Vagina (tissue), 2 donors: ENCODE data around the gene CAPN12. TPM values are rescaled to one million over a fixed set of nuclear protein-coding genes. Genes with fewer than 3 reads are reported as not detected.

Source experiments
- DNase-seq, 2 donors: peaks; one replicate each; pipeline ENCODE4 v3.0.0-alpha.2; 2017; ENCODE audit errors: extremely low spot score in 2 of 2
- H3K27ac ChIP-seq: fragments of 200-600 bp; sonication (generic); one replicate; pipeline ENCODE4 v1.5.1; 2019
- H3K27me3 ChIP-seq: fragments of 200-600 bp; sonication (generic); one replicate; pipeline ENCODE4 v1.5.1; 2019
- H3K36me3 ChIP-seq, 2 donors: fragments of 200-600 bp; sonication (generic); one replicate each; pipeline ENCODE4 v1.5.1; 2017 to 2019
- H3K4me1 ChIP-seq: fragments of 200-600 bp; sonication (generic); one replicate; pipeline ENCODE4 v1.5.1; 2019
- H3K4me3 ChIP-seq, 2 donors: fragments of 200-600 bp; sonication (generic); 1 replicate in 1 of 2; 2 replicates in 1 of 2; pipeline ENCODE4 v1.5.1; 2016 to 2019
- H3K9me3 ChIP-seq: fragments of 200-600 bp; sonication (generic); one replicate; pipeline ENCODE4 v1.5.1; 2019
- CTCF ChIP-seq, 3 experiments: fragments of 450-650 bp in 2 of 3; fragments of 200-600 bp in 1 of 3; sonication (generic) in 1 of 3; IDR thresholded peaks; one replicate each; pipeline ENCODE4 v1.5.1; 2017 to 2019; ENCODE audit warnings: antibody characterized with exemption in 3 of 3, mild to moderate bottlenecking in 2 of 3, moderate library complexity in 2 of 3
- POLR2A ChIP-seq, 2 donors: fragments of 450-650 bp; IDR thresholded peaks; one replicate each; pipeline ENCODE4 v1.6.1; 2017; ENCODE audit warnings: antibody characterized with exemption in 2 of 2, mild to moderate bottlenecking in 2 of 2, moderate library complexity in 2 of 2
- POLR2AphosphoS5 ChIP-seq, 2 donors: sonication (generic); formaldehyde crosslinking; IDR thresholded peaks; one replicate each; pipeline ENCODE4 v1.9.0; 2017; ENCODE audit warnings: antibody characterized with exemption in 2 of 2, mild to moderate bottlenecking in 2 of 2, low read depth in 1 of 2; ENCODE audit not compliant: insufficient read depth in 1 of 2
- intact Hi-C: fragments of 100-400 bp; cut with DNase I; formaldehyde crosslinking; loops from one replicate; pipeline ENCODE4 v1.15.1; 2023
- total RNA-seq: library from RNA; depleted of rRNA; stranded (reverse); fragments of >200 nt; gene quantifications from one replicate; pipeline ENCODE4 v1.2.3, GENCODE V29; 2016

The CAPN12 gene
- total RNA-seq, 1 donor from 2014 or later: 9.6 TPM

GRCh38 chr19:38727868-38728660, 16.2 kb downstream of the CAPN12 start:
- peak overlapping the region in 1 of 2 donors; percentile 2 for H3K4me3 ChIP-seq
- H3K9me3 ChIP-seq: no peaks in the 10 kb centered on the region
- intact Hi-C loops: no loop called here
- no peak for TF ChIP-seq CTCF (IDR thresholded peaks at IDR 0.05)
- no peak for TF ChIP-seq POLR2AphosphoS5 (IDR thresholded peaks at IDR 0.05; ENCODE audit: insufficient read depth in 1 of 2, low read depth in 1 of 2)
- TF ChIP-seq POLR2A (IDR thresholded peaks at IDR 0.05): no peak
- H3K4me1 ChIP-seq: peaks cover 15% of the 10 kb centered on the region
- peaks cover 0 to 75% of the 10 kb centered on the region in 2 donors for H3K36me3 ChIP-seq
- H3K27ac ChIP-seq: peak overlapping the region; percentile 53
- H3K27me3 ChIP-seq: no peaks in the 10 kb centered on the region
- DNase-seq: no peak

- Histone ChIP-seq H3K4me1 (peaks cover 14% of the 10 kb centered on the region), H3K9me3 (no peaks in the 10 kb centered on the region), H3K27me3 (no peaks in the 10 kb centered on the region), H3K27ac (peak overlapping the region; percentile 53), H3K4me3 (no peak overlapping the region), H3K36me3 (peaks cover 0 to 81% of the 10 kb centered on the region in 2 donors)
- TF ChIP-seq POLR2A (IDR thresholded peaks at IDR 0.05) (no peak), POLR2AphosphoS5 (IDR thresholded peaks at IDR 0.05; ENCODE audit: insufficient read depth in 1 of 2, low read depth in 1 of 2) (no peak), CTCF (IDR thresholded peaks at IDR 0.05) (no peak)
- intact Hi-C loops: no loop called here
- no peak for DNase-seq
These were observed 16.9 kb downstream of the CAPN12 start for GRCh38 chr19:38727306-38727867.

GRCh38 chr19:38726761-38727301, 17.4 kb downstream of the CAPN12 start:
- TF ChIP-seq POLR2A (IDR thresholded peaks at IDR 0.05): no peak
- TF ChIP-seq POLR2AphosphoS5 (IDR thresholded peaks at IDR 0.05; ENCODE audit: insufficient read depth in 1 of 2, low read depth in 1 of 2): no peak
- no peak for TF ChIP-seq CTCF (IDR thresholded peaks at IDR 0.05)
- Histone ChIP-seq H3K4me1 (peaks cover 14% of the 10 kb centered on the region), H3K27me3 (no peaks in the 10 kb centered on the region), H3K36me3 (peaks cover 0 to 87% of the 10 kb centered on the region in 2 donors), H3K4me3 (no peak overlapping the region), H3K27ac (peak overlapping the region; percentile 9), H3K9me3 (no peaks in the 10 kb centered on the region)
- intact Hi-C loops: no loop called here
- DNase-seq: no peak

- TF ChIP-seq POLR2A (IDR thresholded peaks at IDR 0.05): no peak
- TF ChIP-seq POLR2AphosphoS5 (IDR thresholded peaks at IDR 0.05; ENCODE audit: insufficient read depth in 1 of 2, low read depth in 1 of 2): no peak
- no peak for TF ChIP-seq CTCF (IDR thresholded peaks at IDR 0.05)
- intact Hi-C loops: no loop called here
- Histone ChIP-seq H3K4me1 (peaks cover 14% of the 10 kb centered on the region), H3K27me3 (no peaks in the 10 kb centered on the region), H3K4me3 (no peak overlapping the region), H3K36me3 (peaks cover 3 to 92% of the 10 kb centered on the region in 2 donors), H3K27ac (peak overlapping the region; percentile 9), H3K9me3 (no peaks in the 10 kb centered on the region)
- no peak for DNase-seq
These were observed 18.0 kb downstream of the CAPN12 start for GRCh38 chr19:38726284-38726673.
